Stimulated activated CD8-positive, alpha-beta memory T cell treated with anti-CD3 and anti-CD28 coated beads, Interleukin-4, amount 100 ng/mL, for 24 hours (primary cell): ENCODE measurements around the gene GRM8.
A peak's percentile ranks its signal among the peaks of the same experiment; 100 is the strongest.

Source experiments
- DNase-seq: peaks from one replicate; pipeline ENCODE4 v3.0.0-alpha.2; 2020; ENCODE audit warnings: low read depth

GRM8 gene

GRCh38 chr7:127252778-127253280 lies at the start of gene GRM8:
Gene GRM8, minus strand, starts transcription at chr7:127252941.
- DNase-seq = no peak

DNA sequence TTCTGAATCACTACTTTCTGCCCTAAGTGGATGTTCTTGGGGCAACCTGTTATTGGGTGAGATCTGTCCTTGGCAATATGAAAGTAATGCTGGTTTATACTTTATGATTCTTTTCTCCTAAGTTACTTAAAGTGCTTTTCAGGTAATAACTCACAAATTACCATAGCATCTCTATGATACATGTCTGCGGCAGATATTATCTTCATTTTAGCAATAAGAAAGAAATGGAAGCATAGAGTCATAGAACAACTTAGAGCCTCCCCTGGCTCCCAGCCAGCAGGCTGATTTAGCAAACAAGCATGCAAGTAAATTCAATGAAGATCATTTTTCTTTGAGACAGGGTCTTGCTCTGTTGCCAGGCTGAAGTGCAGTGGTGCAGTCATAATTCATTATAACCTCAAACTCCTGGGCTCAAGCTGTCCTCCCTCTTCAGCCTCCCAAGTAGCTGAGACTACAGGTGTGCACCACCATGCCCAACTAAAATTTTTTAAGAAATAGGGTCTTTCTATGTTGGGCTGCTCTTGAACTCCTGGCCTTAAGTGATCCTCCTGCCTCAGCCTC lies 38.1 kb upstream of the GRM8 start:
- no peak for DNase-seq

- DNase-seq = no peak
These were observed 37.4 kb upstream of the GRM8 start for GRCh38 chr7:127290116-127290655.

DNA sequence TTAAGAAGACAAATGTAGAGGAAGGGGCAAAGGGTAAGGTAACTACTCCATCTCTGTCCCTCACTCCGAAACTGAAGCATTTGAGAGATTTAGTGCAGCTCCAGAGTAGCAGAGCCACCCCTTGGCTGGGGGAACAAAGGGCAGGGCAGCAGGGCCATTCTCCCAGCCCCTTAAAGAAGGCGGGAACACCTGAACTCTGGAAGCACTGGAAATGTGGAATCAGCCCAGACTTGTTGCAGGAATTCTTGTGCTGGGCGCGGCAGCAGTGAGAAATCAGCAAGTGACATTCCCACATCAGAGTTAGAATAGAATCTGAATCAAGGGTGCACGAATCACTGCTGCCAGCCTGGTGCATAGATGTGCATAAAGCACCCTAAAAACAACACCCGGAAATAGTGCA lies 34.4 kb upstream of the GRM8 start:
- no peak for DNase-seq

DNA sequence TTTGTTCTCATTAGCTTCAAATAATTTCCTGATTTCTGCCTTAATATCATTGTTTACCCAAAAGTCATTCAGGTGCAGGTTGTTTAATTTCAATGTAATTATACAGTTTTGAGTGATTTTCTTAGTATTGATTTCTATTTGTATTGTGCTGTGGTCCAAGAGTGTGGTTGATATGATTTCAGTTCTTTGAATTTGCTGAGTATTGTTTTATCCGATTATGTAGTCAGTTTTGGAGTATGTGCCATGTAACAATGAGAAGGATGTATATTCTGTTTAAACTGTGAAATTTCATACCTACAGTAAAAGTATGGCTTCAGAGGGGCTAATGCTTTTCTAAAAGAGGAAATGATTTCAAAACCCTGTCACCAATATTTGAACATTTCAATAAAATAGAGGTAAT lies 17.4 kb upstream of the GRM8 start:
- no peak for DNase-seq

DNA sequence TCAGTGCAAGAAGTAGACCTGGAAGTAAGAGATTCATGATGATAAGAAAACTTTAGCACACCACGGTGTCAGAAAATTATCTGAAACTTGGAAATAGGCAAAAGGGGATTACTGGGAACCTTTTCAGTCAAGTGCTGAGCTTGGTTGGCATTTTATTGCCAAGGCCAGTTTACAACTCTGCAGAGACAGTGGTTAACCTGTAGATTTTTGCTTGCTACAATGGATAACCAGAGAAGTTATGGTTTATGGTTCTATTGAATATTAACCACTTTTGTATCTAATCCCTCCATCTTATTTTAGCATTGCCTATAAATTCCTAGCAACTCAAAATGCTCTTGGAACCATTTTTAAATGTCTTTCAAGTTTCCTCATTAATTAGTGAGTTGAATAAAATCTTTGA lies 13.3 kb upstream of the GRM8 start:
- DNase-seq = no peak

DNA sequence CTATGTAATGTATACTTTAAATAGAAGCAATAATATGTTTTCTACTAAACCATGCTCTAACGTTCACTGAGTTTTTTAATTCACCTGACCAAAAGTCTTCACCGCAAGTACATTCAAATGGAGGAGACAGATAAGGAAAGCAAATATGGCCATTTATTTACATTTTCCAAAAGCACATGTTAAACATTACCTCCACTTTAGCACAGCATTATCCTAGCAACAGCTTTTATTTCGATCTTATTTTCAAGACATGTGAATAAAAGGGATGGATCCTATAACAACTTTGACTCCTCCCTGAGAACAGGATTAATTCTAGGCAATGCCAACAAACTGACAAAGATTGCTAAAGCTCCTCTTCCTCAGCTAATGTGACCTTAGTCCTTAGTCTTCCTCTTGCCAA lies 11.5 kb upstream of the GRM8 start:
- no peak for DNase-seq

GRCh38 chr7:127258111-127258510 lies 5.4 kb upstream of the GRM8 start:
- no peak for DNase-seq

DNA sequence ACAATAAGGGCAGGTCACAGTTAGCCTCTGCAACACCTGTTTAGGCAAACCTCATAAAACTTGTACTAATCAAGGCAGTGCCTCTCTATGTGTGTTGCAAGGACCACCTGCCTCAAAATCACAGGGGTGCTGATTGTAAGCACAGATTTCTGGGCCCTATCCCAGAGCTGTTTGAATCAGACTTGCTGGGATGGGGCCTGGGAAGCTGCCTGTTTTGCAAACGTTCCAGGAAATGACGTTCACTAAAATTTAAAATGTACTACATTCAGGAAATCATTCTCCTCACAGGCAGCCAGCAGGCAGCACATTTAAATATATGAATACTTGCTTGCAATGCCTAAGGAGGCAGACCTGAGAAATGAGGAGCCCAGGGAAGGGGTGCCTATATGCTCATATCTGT lies 4.3 kb upstream of the GRM8 start:
- DNase-seq = no peak

GRCh38 chr7:127256041-127256725 lies 3.4 kb upstream of the GRM8 start:
- DNase-seq = no peak

DNA sequence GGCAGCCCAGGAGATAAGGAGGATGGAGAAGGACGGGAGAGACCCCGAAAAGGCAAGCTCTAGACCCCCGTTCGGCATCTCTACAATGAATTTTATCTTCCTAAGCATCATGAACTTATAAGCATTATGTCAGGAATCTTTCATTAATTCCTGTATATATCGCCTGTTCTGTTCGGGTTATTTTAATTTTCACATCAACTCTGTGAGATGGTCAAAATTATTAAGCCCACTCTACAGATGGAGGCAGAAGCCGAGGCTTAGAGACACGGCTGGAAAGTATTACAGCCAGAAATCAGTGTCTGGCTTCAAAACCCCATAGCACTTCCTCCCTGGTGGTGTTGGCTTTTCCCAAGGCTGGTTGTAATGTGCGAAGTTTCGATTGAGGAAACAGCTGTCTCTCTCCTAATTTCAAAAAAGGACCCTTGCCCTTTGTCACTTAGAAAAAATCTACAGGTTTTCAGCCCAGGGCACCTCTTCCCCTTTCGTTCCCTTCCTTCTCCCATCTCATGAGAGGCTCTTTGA lies 1.5 kb upstream of the GRM8 start:
- DNase-seq = no peak

GRCh38 chr7:127253281-127254162 lies 781 bp upstream of the GRM8 start:
- DNase-seq = peak; percentile 47

DNA sequence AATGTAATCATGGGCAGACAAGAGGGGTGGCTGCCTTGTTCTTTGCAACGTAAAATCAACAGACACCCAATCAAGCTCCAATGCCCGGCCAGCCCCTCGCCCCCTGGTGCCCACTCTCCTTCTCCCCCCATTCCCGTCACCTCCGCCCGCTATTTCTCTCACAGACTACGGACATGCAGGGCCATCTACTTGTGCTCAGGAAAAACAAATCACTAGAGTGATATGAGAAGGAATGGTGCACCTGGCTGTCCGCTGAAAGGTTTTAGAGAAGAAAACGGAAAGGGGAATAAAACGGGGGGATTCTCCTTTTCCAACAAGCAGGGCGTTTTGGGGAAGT lies 396 bp downstream of the GRM8 start:
- no peak for DNase-seq

- no peak for DNase-seq
These were observed 1.0 kb downstream of the GRM8 start for GRCh38 chr7:127251465-127252376.

GRCh38 chr7:127251036-127251464 lies 1.7 kb downstream of the GRM8 start:
- DNase-seq = no peak

GRCh38 chr7:127250312-127251035 lies 2.3 kb downstream of the GRM8 start:
- DNase-seq = no peak

DNA sequence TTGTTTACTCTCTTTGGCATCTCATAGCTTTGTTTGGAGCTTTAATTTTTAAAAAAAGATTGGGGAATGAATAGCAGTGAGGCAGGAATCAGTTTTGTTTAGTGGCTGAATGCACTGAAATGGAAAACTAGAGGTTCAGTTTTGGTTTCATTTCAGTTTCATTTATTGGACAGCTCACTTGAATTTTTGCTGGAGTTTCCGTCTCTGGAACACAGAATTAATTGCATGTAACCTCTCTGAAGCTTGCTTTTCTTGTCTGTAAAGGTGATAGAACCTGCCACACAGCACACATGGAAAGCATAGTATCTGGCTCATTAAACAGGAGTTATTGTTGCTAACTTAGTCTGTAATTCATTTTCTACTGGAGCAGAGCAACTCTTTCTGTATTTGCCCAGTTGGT lies 7.1 kb downstream of the GRM8 start:
- no peak for DNase-seq

- DNase-seq = no peak
These were observed 7.7 kb downstream of the GRM8 start for GRCh38 chr7:127245002-127245401.

DNA sequence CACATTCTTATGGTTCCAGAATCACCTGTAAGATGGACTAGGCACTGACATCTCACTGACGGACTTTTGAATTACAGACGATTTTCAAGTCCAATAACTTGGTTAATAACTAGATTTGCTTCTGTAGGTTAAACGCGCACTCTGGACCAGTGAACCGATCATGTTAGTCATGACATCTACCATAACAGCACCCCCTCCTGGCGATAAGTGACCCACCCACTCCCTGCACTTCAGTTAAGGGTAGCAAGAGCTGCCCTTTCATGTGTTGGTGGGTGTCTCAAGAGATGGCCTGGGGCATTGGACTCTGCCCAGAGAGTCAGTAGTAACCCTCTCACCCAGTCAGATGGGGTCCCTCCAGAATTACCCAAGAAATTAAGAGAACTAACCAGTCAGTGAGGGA lies 12.9 kb downstream of the GRM8 start:
- DNase-seq = no peak

GRCh38 chr7:127233630-127234029 lies 19.1 kb downstream of the GRM8 start:
- no peak for DNase-seq

DNA sequence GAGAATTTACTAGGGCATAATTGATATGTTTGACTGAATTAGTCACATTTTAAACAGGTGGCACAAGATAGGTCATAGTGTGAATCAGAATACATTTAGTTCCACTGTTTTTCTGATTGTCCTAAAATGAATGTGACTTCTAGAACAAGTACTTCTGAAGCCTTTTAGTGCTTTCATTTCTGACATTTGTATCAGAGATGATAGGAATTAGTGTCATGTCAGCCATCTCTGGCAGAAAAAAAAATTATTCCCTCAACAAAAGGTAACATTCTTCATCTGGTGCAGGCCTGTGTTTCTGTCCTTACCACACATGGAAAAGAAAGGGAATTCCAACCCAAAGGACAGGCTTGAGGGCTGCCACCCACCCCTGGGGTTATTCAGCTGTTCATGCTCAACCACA lies 21.3 kb downstream of the GRM8 start:
- DNase-seq = no peak
